K562 (cell line): Measurements from ENCODE around the gene DLX2. TPM values are rescaled to one million over a fixed set of nuclear protein-coding genes. Genes with fewer than 3 reads are reported as not detected.

ENCODE experiments used
- ADNP ChIP-seq: fragments of 200-800 bp; sonication (Bioruptor generic); IDR thresholded peaks from 2 replicates; pipeline ENCODE4 v1.6.1; 2016; ENCODE audit warnings: missing genetic modification characterization, missing compliant biosample characterization
- ATF3 ChIP-seq, 2 experiments: fragments of 450-650 bp in 1 of 2; sonication (generic) in 1 of 2; formaldehyde crosslinking in 1 of 2; IDR thresholded peaks in 1 of 2; conservative IDR thresholded peaks in 1 of 2; 2 replicates each; pipeline versions ENCODE4 v1.6.1 to v1.8.1; 2016 to 2023; ENCODE audit warnings: mild to moderate bottlenecking in 2 of 2, moderate library complexity in 2 of 2, inconsistent platforms in 1 of 2, missing genetic modification reagents in 1 of 2
- BACH1 ChIP-seq: fragments of 200-800 bp; sonication (Bioruptor generic); IDR thresholded peaks from 2 replicates; pipeline ENCODE4 v1.6.1; 2016; ENCODE audit warnings: missing genetic modification characterization, missing compliant biosample characterization
- CBX8 ChIP-seq: fragments of 200-600 bp; sonication (generic); IDR thresholded peaks from 2 replicates; pipeline ENCODE4 v1.6.1; 2012; ENCODE audit warnings: borderline replicate concordance, mixed run types, low read depth, mild to moderate bottlenecking, moderate library complexity, mixed read lengths, low read length, control low read depth, inconsistent platforms; ENCODE audit not compliant: poor library complexity, severe bottlenecking; ENCODE audit errors: extremely low read depth
- CHD4 ChIP-seq: fragments of 200-600 bp; sonication (generic); IDR thresholded peaks from 3 replicates; pipeline ENCODE4 v1.6.1; 2012; ENCODE audit warnings: low read depth, mild to moderate bottlenecking, mixed read lengths, low read length, inconsistent platforms; ENCODE audit not compliant: insufficient read depth, insufficient replicate concordance, poor library complexity, severe bottlenecking
- DMBX1 ChIP-seq: fragments of 250-450 bp; sonication (Bioruptor Pico); IDR thresholded peaks from 2 replicates; pipeline ENCODE4 v1.8.0; 2022; ENCODE audit warnings: inconsistent platforms, mild to moderate bottlenecking, moderate library complexity, borderline replicate concordance
- EP300 ChIP-seq: IDR thresholded peaks from 2 replicates; pipeline ENCODE4 v1.6.1; 2012; ENCODE audit warnings: low read length, improper control_type of control experiment
- IRF1 ChIP-seq: sonication (generic); formaldehyde crosslinking; IDR thresholded peaks from 2 replicates; pipeline ENCODE4 v1.8.0; 2022; ENCODE audit warnings: missing genetic modification reagents, mild to moderate bottlenecking, borderline replicate concordance
- MEF2D ChIP-seq: conservative IDR thresholded peaks from 2 replicates; pipeline ENCODE4 v1.6.1; 2016; ENCODE audit warnings: low read depth, missing genetic modification characterization, missing compliant biosample characterization
- MXD1 ChIP-seq: fragments of 250-450 bp; sonication (Bioruptor Pico); IDR thresholded peaks from 2 replicates; pipeline ENCODE4 v1.8.0; 2021; ENCODE audit warnings: borderline replicate concordance, mild to moderate bottlenecking, moderate library complexity; ENCODE audit not compliant: poor library complexity, severe bottlenecking
- NFATC3 ChIP-seq: fragments of 450-650 bp; IDR thresholded peaks from 2 replicates; pipeline ENCODE4 v1.6.1; 2017; ENCODE audit warnings: mild to moderate bottlenecking
- NR1H2 ChIP-seq: sonication (generic); formaldehyde crosslinking; IDR thresholded peaks from 2 replicates; pipeline ENCODE4 v1.4.0; 2020; ENCODE audit warnings: mild to moderate bottlenecking, missing genetic modification reagents
- RBM39 ChIP-seq: fragments of 200-400 bp; formaldehyde crosslinking; optimal IDR thresholded peaks from 2 replicates; pipeline ENCODE3; 2018; ENCODE audit warnings: low read depth, low read length
- SNIP1 ChIP-seq: fragments of 450-650 bp; IDR thresholded peaks from 2 replicates; pipeline ENCODE4 v1.7.1; 2017; ENCODE audit warnings: low read depth, mild to moderate bottlenecking
- ZNF23 ChIP-seq: fragments of 250-450 bp; sonication (Bioruptor Pico); IDR thresholded peaks from 2 replicates; pipeline ENCODE4 v1.4.0; 2020; ENCODE audit warnings: mild to moderate bottlenecking
- ZNF324 ChIP-seq: fragments of 250-450 bp; sonication (Bioruptor Pico); IDR thresholded peaks from 2 replicates; pipeline ENCODE4 v1.4.0; 2020; ENCODE audit warnings: mild to moderate bottlenecking
- ZNF695 ChIP-seq: fragments of 450-650 bp; formaldehyde crosslinking; IDR thresholded peaks from 2 replicates; pipeline ENCODE4 v1.4.0; 2020; ENCODE audit warnings: mild to moderate bottlenecking, moderate library complexity
- ZNF696 ChIP-seq: fragments of 250-450 bp; sonication (Bioruptor Pico); conservative IDR thresholded peaks from 2 replicates; pipeline ENCODE4 v1.4.0; 2020; ENCODE audit warnings: mild to moderate bottlenecking, moderate library complexity
- polyA plus RNA-seq, 8 experiments: library from polyadenylated mRNA; depleted of rRNA in 4 of 8; stranded (reverse) in 5 of 8; unstranded in 3 of 8; fragments of >200 nt; fragmentation: Nextera tagmentation in 2 of 8; fragmentation: Illumina TruSeq in 1 of 8; extraction: Ambion mirVana in 2 of 8; extraction: Trizol in 1 of 8; gene quantifications; 2 replicates each; pipeline versions ENCODE4 v1.2.1 to v1.2.3, GENCODE V29; 2011 to 2014; ENCODE audit warnings: inconsistent platforms in 1 of 8, missing spikeins in 1 of 8
- total RNA-seq, 7 experiments: library from RNA; depleted of rRNA in 6 of 7; stranded (reverse); fragments of >200 nt in 6 of 7; fragmentation: Illumina TruSeq in 2 of 7; extraction: Trizol in 2 of 7; gene quantifications; 2 replicates each; pipeline versions ENCODE4 v1.2.1 to v1.2.3, GENCODE V29; 2011 to 2021; ENCODE audit warnings: low replicate concordance in 1 of 7
- TF ChIP-seq, protein P1 (sequence below): fragments of 200-800 bp; sonication (Bioruptor generic); IDR thresholded peaks from 2 replicates; pipeline ENCODE4 v1.6.1; 2017; ENCODE audit warnings: missing genetic modification characterization, missing compliant biosample characterization
- TF ChIP-seq, protein P2 (sequence below): fragments of 450-650 bp; formaldehyde crosslinking; IDR thresholded peaks from 2 replicates; pipeline ENCODE4 v1.4.0; 2020; ENCODE audit warnings: mild to moderate bottlenecking, moderate library complexity

DLX2 gene
- total and polyA plus RNA-seq, 9 of the 15 experiments (the other 6 are each of a cell fraction or from before 2014, with no cell fraction given) = 0.14 to 4.3 (median 0.86) TPM

DNA sequence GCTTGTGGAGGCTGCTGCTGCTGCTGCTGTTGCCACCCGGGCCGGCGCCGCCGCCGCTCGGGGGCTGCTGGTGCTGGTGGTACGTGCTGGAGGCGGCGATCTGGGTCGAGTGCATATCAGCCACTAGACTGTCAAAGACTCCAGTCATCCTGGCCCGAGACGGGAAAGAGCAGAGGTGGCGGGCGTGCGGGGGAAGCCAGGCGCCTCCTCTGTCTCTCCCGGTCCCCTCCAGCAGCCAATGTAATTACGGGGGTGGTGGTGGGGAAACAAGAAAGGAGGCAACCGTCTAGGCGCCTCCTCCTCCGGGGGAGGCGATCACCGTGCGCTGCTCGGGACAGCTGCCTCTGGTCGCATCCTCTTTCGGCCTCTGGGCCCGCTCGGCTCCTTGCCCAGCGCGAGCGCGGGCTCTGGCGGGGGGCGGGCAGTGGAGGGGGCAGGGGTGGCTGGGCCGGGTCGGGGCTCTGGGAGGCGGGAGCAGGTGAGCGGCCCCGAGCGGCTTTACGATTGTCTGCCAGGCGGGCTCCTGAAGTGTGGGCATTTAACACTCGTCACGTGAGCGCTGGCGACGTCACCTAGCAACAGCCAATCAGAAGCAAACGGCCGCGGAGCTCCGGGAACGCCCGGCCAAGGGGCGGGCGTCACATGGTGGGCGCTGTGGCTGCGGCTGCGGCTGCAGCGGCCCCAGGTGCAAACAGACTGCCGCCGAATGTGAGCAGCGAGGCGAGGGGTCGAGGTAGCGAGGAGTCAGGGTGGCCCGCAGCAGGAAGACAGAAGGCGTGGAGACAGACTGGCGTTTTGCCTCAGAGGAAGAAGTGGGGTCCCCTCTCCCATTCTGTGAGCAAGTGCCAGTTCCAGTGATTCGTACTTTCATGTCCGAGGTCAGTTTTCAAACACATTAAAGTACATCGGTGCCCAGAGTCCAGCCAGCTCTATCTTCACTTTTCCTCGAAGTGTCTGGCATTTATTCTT, at the start of gene DLX2 (continued):
- TF ChIP-seq ATF3 (IDR thresholded peaks at IDR 0.05) = no peak; the same call in 1 of the 2 replicates
- TF ChIP-seq ATF3 (CRISPR knock-in tag; conservative IDR thresholded peaks at IDR 0.05) = no peak; the same call in 1 of the 2 replicates
- TF ChIP-seq ZNF695 (CRISPR knock-in tag) = no peak
- no peak for TF ChIP-seq CHD4
- no peak for TF ChIP-seq MEF2D (tag)
- no peak for TF ChIP-seq NFATC3
- no peak for TF ChIP-seq DMBX1
- no peak for TF ChIP-seq ZNF324 (CRISPR knock-in tag)
- TF ChIP-seq, protein P1, sequence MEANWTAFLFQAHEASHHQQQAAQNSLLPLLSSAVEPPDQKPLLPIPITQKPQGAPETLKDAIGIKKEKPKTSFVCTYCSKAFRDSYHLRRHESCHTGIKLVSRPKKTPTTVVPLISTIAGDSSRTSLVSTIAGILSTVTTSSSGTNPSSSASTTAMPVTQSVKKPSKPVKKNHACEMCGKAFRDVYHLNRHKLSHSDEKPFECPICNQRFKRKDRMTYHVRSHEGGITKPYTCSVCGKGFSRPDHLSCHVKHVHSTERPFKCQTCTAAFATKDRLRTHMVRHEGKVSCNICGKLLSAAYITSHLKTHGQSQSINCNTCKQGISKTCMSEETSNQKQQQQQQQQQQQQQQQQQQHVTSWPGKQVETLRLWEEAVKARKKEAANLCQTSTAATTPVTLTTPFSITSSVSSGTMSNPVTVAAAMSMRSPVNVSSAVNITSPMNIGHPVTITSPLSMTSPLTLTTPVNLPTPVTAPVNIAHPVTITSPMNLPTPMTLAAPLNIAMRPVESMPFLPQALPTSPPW (CRISPR knock-in tag) = peak; percentile 79
- TF ChIP-seq, protein P2, sequence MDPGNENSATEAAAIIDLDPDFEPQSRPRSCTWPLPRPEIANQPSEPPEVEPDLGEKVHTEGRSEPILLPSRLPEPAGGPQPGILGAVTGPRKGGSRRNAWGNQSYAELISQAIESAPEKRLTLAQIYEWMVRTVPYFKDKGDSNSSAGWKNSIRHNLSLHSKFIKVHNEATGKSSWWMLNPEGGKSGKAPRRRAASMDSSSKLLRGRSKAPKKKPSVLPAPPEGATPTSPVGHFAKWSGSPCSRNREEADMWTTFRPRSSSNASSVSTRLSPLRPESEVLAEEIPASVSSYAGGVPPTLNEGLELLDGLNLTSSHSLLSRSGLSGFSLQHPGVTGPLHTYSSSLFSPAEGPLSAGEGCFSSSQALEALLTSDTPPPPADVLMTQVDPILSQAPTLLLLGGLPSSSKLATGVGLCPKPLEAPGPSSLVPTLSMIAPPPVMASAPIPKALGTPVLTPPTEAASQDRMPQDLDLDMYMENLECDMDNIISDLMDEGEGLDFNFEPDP (CRISPR knock-in tag) = no peak
- no peak; the same call in 1 of the 2 replicates for TF ChIP-seq NR1H2
- no peak for TF ChIP-seq ADNP (tag)
- TF ChIP-seq IRF1 (CRISPR knock-in tag) = no peak
- no peak for TF ChIP-seq MXD1 (CRISPR knock-in tag)
- no peak for TF ChIP-seq ZNF696 (CRISPR knock-in tag)
- no peak for TF ChIP-seq SNIP1
- TF ChIP-seq BACH1 (tag) = no peak
- TF ChIP-seq CBX8 = no peak
- TF ChIP-seq RBM39 = no peak
- TF ChIP-seq EP300 = no peak
- TF ChIP-seq ZNF23 (CRISPR knock-in tag) = no peak
